ENCODE data around the gene ABCA13.

The ABCA13 gene

GRCh38 chr7:48173313-48173712 is 2.1 kb downstream of the ABCA13 start:
- H2AFZ ChIP-seq (ENCODE audit: low read length): no peak overlapping the region
- TF ChIP-seq EZH2phosphoT487 (IDR thresholded peaks at IDR 0.05; ENCODE audit: borderline replicate concordance): no peak
- no peak for TF ChIP-seq CTCF (conservative IDR thresholded peaks at IDR 0.05; ENCODE audit: low read length)
- no peak overlapping the region for H3K9ac ChIP-seq (ENCODE audit: low read depth, low read length, poor library complexity, severe bottlenecking)
- H3K4me1 ChIP-seq (ENCODE audit: insufficient read depth, low read length, poor library complexity, severe bottlenecking): no peaks in the 10 kb centered on the region
- H3K4me2 ChIP-seq (ENCODE audit: low read depth, low read length, poor library complexity, severe bottlenecking): no peak overlapping the region
- H3K9me3 ChIP-seq (ENCODE audit: insufficient read depth, low read depth, low read length): 0 out of 2 replicates have a peak, but pooled peaks cover 4% of the 10 kb centered on the region
- H3K4me3 ChIP-seq (ENCODE audit: low read length, poor library complexity, severe bottlenecking): no peak overlapping the region
- H3K36me3 ChIP-seq (ENCODE audit: insufficient read depth, low read length): no peaks in the 10 kb centered on the region
- no peaks in the 10 kb centered on the region for H3F3A ChIP-seq (ENCODE audit: low read depth)
- peaks cover 4% of the 10 kb centered on the region; the same call in 1 of the 2 replicates for H3K9me2 ChIP-seq (replicated peaks; ENCODE audit: low read depth, low read length)
- H3K79me2 ChIP-seq (ENCODE audit: insufficient read depth, low read length): no peaks in the 10 kb centered on the region
- no peaks in the 10 kb centered on the region for H3K27me3 ChIP-seq (ENCODE audit: insufficient read depth, low read length, poor library complexity, severe bottlenecking)
- no peaks in the 10 kb centered on the region for H4K20me1 ChIP-seq (ENCODE audit: insufficient read depth, low read length, poor library complexity, severe bottlenecking)

GRCh38 chr7:48173756-48174382 is 2.6 kb downstream of the ABCA13 start:
- Histone ChIP-seq H2AFZ (ENCODE audit: low read length) (no peak overlapping the region), H3K4me2 (ENCODE audit: low read depth, low read length, poor library complexity, severe bottlenecking) (no peak overlapping the region)

GRCh38 chr7:48175019-48175418 is 3.8 kb downstream of the ABCA13 start:
- TF ChIP-seq CTCF (conservative IDR thresholded peaks at IDR 0.05; ENCODE audit: low read length) (no peak), EZH2phosphoT487 (IDR thresholded peaks at IDR 0.05; ENCODE audit: borderline replicate concordance) (no peak)
- Histone ChIP-seq H2AFZ (ENCODE audit: low read length) (no peak overlapping the region), H3K4me1 (ENCODE audit: insufficient read depth, low read length, poor library complexity, severe bottlenecking) (no peaks in the 10 kb centered on the region), H3K4me2 (ENCODE audit: low read depth, low read length, poor library complexity, severe bottlenecking) (no peak overlapping the region), H3K36me3 (ENCODE audit: insufficient read depth, low read length) (no peaks in the 10 kb centered on the region), H3K9me2 (replicated peaks; ENCODE audit: low read depth, low read length) (peaks cover 4% of the 10 kb centered on the region; the same call in 1 of the 2 replicates), H3K9ac (ENCODE audit: low read depth, low read length, poor library complexity, severe bottlenecking) (no peak overlapping the region), H3K4me3 (ENCODE audit: low read length, poor library complexity, severe bottlenecking) (no peak overlapping the region), H3K79me2 (ENCODE audit: insufficient read depth, low read length) (no peaks in the 10 kb centered on the region), H4K20me1 (ENCODE audit: insufficient read depth, low read length, poor library complexity, severe bottlenecking) (no peaks in the 10 kb centered on the region), H3F3A (ENCODE audit: low read depth) (no peaks in the 10 kb centered on the region), H3K27me3 (ENCODE audit: insufficient read depth, low read length, poor library complexity, severe bottlenecking) (no peaks in the 10 kb centered on the region), H3K9me3 (ENCODE audit: insufficient read depth, low read depth, low read length) (0 out of 2 replicates have a peak, but pooled peaks cover 4% of the 10 kb centered on the region)

More at GRCh38 chr7:48173756-48174382, 2.6 kb downstream of the ABCA13 start:
- Histone ChIP-seq H3K4me1 (ENCODE audit: insufficient read depth, low read length, poor library complexity, severe bottlenecking) (no peaks in the 10 kb centered on the region), H3K27me3 (ENCODE audit: insufficient read depth, low read length, poor library complexity, severe bottlenecking) (no peaks in the 10 kb centered on the region), H3K9ac (ENCODE audit: low read depth, low read length, poor library complexity, severe bottlenecking) (no peak overlapping the region), H3F3A (ENCODE audit: low read depth) (no peaks in the 10 kb centered on the region), H3K4me3 (ENCODE audit: low read length, poor library complexity, severe bottlenecking) (no peak overlapping the region), H3K9me3 (ENCODE audit: insufficient read depth, low read depth, low read length) (0 out of 2 replicates have a peak, but pooled peaks cover 4% of the 10 kb centered on the region), H3K79me2 (ENCODE audit: insufficient read depth, low read length) (no peaks in the 10 kb centered on the region), H3K36me3 (ENCODE audit: insufficient read depth, low read length) (no peaks in the 10 kb centered on the region), H3K9me2 (replicated peaks; ENCODE audit: low read depth, low read length) (peaks cover 4% of the 10 kb centered on the region; the same call in 1 of the 2 replicates), H4K20me1 (ENCODE audit: insufficient read depth, low read length, poor library complexity, severe bottlenecking) (no peaks in the 10 kb centered on the region)
- TF ChIP-seq CTCF (conservative IDR thresholded peaks at IDR 0.05; ENCODE audit: low read length) (no peak), EZH2phosphoT487 (IDR thresholded peaks at IDR 0.05; ENCODE audit: borderline replicate concordance) (no peak)

Measured in Loucy (cell line).